ENCODE measurements around the gene KIAA1614. TPM values are rescaled to one million over a fixed set of nuclear protein-coding genes. Genes with fewer than 3 reads are reported as not detected.

The KIAA1614 gene
- total RNA-seq, 1 donor from 2014 or later: 8.2 TPM

DNA sequence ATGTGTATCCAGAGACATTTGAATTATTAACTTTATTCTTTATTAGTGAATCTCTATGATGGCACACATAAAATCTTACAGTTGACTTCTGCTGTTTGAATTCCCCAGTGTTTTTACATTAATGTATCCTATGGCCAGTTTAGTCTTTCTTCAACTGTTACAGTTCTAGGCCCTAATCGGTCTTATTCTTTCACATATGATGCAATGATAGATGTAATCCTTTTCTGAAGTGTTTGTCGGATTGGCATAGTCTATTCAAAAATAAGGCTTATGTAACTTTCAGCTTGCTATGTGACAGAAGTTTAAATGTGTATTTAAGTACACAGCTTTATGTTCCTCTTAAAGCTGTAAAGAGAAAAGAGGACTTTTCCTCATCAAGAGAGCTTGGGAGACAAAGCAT is 26.4 kb upstream of the KIAA1614 start:
- Mint-ChIP-seq H3K9me3 (ENCODE audit: low read depth) (no peaks in the 10 kb centered on the region), H3K27me3 (ENCODE audit: low read depth) (no peaks in the 10 kb centered on the region), H3K36me3 (ENCODE audit: low read depth) (peaks cover 7% of the 10 kb centered on the region), H3K4me3 (ENCODE audit: unreplicated experiment) (no peak overlapping the region), H3K27ac (ENCODE audit: unreplicated experiment) (no peak overlapping the region), H3K4me1 (ENCODE audit: low read depth) (peaks cover 6% of the 10 kb centered on the region)
- DNase-seq (ENCODE audit: low spot score): no peak
- TF ChIP-seq CTCF (IDR thresholded peaks at IDR 0.05): no peak

DNA sequence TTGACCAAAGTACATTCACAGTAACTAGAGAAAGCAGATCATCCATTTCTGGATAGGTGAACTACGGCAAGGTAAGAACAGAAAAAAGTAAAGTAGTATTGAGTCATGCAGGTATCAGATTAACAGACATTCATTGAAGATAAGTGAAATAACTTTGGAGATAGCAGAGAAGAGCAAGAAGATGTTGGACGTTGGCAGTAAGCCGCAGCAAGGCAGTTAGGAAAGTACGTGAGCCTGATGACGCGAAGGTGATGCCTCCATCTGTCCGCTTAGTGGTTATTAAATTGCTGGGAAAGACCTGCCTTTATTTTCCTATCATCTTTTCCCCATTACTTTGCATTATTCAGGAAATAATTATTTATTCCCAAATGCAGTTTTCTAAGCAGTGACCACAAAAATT is 24.9 kb upstream of the KIAA1614 start:
- H3K4me3 Mint-ChIP-seq (ENCODE audit: unreplicated experiment): no peak overlapping the region
- no peak overlapping the region for H3K27ac Mint-ChIP-seq (ENCODE audit: unreplicated experiment)
- H3K36me3 Mint-ChIP-seq (ENCODE audit: low read depth): peaks cover 8% of the 10 kb centered on the region
- no peak for TF ChIP-seq CTCF (IDR thresholded peaks at IDR 0.05)
- DNase-seq (ENCODE audit: low spot score): no peak
- H3K4me1 Mint-ChIP-seq (ENCODE audit: low read depth): no peaks in the 10 kb centered on the region
- H3K27me3 Mint-ChIP-seq (ENCODE audit: low read depth): no peaks in the 10 kb centered on the region
- no peaks in the 10 kb centered on the region for H3K9me3 Mint-ChIP-seq (ENCODE audit: low read depth)

- no peaks in the 10 kb centered on the region for H3K27me3 Mint-ChIP-seq (ENCODE audit: low read depth)
- peaks cover 6% of the 10 kb centered on the region for H3K36me3 Mint-ChIP-seq (ENCODE audit: low read depth)
- H3K27ac Mint-ChIP-seq (ENCODE audit: unreplicated experiment): no peak overlapping the region
- TF ChIP-seq CTCF (IDR thresholded peaks at IDR 0.05): no peak
- H3K9me3 Mint-ChIP-seq (ENCODE audit: low read depth): no peaks in the 10 kb centered on the region
- no peak for DNase-seq (ENCODE audit: low spot score)
- H3K4me3 Mint-ChIP-seq (ENCODE audit: unreplicated experiment): no peak overlapping the region
- H3K4me1 Mint-ChIP-seq (ENCODE audit: low read depth): no peaks in the 10 kb centered on the region
Measured at GRCh38 chr1:180888870-180889269, 23.8 kb upstream of the KIAA1614 start.

- Mint-ChIP-seq H3K36me3 (ENCODE audit: low read depth) (peaks cover 6% of the 10 kb centered on the region), H3K4me3 (ENCODE audit: unreplicated experiment) (no peak overlapping the region), H3K27me3 (ENCODE audit: low read depth) (no peaks in the 10 kb centered on the region), H3K9me3 (ENCODE audit: low read depth) (no peaks in the 10 kb centered on the region), H3K27ac (ENCODE audit: unreplicated experiment) (no peak overlapping the region), H3K4me1 (ENCODE audit: low read depth) (no peaks in the 10 kb centered on the region)
- DNase-seq (ENCODE audit: low spot score): no peak
- no peak for TF ChIP-seq CTCF (IDR thresholded peaks at IDR 0.05)
Measured at GRCh38 chr1:180889325-180889724, 23.4 kb upstream of the KIAA1614 start.

DNA sequence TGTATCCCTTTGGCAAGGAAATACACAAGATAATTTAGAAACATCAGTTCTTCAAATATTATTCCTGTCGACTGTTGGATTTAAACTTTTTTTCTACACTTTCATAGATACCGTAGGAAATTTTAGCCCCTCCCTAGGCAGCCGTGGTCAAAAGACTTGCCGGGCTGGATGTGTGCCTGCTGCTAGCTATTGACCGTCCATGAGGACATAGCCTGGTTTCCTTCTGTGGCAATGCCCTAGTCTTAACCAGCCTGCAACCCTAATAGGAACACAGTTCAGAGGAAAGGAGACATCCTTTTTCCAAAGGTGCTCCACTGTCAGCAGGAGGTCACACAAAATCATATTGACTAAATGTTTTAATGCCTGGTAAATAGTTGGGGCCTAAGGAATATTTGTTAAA is 20.4 kb upstream of the KIAA1614 start:
- Mint-ChIP-seq H3K9me3 (ENCODE audit: low read depth) (no peaks in the 10 kb centered on the region), H3K36me3 (ENCODE audit: low read depth) (peaks cover 4% of the 10 kb centered on the region), H3K4me3 (ENCODE audit: unreplicated experiment) (no peak overlapping the region), H3K27me3 (ENCODE audit: low read depth) (no peaks in the 10 kb centered on the region), H3K27ac (ENCODE audit: unreplicated experiment) (no peak overlapping the region), H3K4me1 (ENCODE audit: low read depth) (no peaks in the 10 kb centered on the region)
- DNase-seq (ENCODE audit: low spot score): no peak
- TF ChIP-seq CTCF (IDR thresholded peaks at IDR 0.05): no peak
